ENCODE measurements around the gene MYO7B. TPM values are rescaled to one million over a fixed set of nuclear protein-coding genes. Genes with fewer than 3 reads are reported as not detected.

Gene MYO7B
- total RNA-seq, 2 experiments from 2014 or later = 0.65 to 1.2 TPM

GRCh38 chr2:127670055-127670956, 134.8 kb downstream of the MYO7B start:
- H3K36me3 Mint-ChIP-seq (ENCODE audit: low read depth) = no peaks in the 10 kb centered on the region
- H3K4me1 Mint-ChIP-seq (ENCODE audit: low read depth) = peaks cover 4% of the 10 kb centered on the region
- no peak for TF ChIP-seq CTCF (IDR thresholded peaks at IDR 0.05)
- no peak overlapping the region for H3K4me3 Mint-ChIP-seq
- H3K27ac Mint-ChIP-seq = no peak overlapping the region
- ATAC-seq (no peak), DNase-seq (no peak)
- peaks cover 44% of the 10 kb centered on the region for H3K27me3 Mint-ChIP-seq
- POLR2A ChIA-PET = no interaction called here
- intact Hi-C loops (cut with micrococcal nuclease) = no loop called here
- CTCF ChIA-PET = no interaction called here
- H3K9me3 Mint-ChIP-seq = no peaks in the 10 kb centered on the region

GRCh38 chr2:127670957-127671290, 135.4 kb downstream of the MYO7B start:
- Mint-ChIP-seq H3K9me3 (no peaks in the 10 kb centered on the region), H3K4me1 (ENCODE audit: low read depth) (peaks cover 6% of the 10 kb centered on the region), H3K27me3 (peaks cover 47% of the 10 kb centered on the region), H3K4me3 (no peak overlapping the region), H3K27ac (no peak overlapping the region), H3K36me3 (ENCODE audit: low read depth) (no peaks in the 10 kb centered on the region)
- TF ChIP-seq CTCF (IDR thresholded peaks at IDR 0.05) = no peak
- intact Hi-C loops (cut with micrococcal nuclease) = no loop called here
- no peak for ATAC-seq
- DNase-seq = no peak
- ChIA-PET POLR2A (no interaction called here), CTCF (no interaction called here)

GRCh38 chr2:127671557-127672302, 136.2 kb downstream of the MYO7B start:
- ATAC-seq (no peak), DNase-seq (no peak)
- Mint-ChIP-seq H3K27me3 (peaks cover 49% of the 10 kb centered on the region), H3K4me1 (ENCODE audit: low read depth) (peaks cover 6% of the 10 kb centered on the region), H3K36me3 (ENCODE audit: low read depth) (no peaks in the 10 kb centered on the region), H3K9me3 (no peaks in the 10 kb centered on the region), H3K27ac (no peak overlapping the region), H3K4me3 (no peak overlapping the region)
- ChIA-PET CTCF (interaction anchor here (1.3 kb wide), 1 partner anchor 81 kb away, joined by 6 read pairs; no protein-coding TSS in a partner anchor), POLR2A (no interaction called here)
- TF ChIP-seq CTCF (IDR thresholded peaks at IDR 0.05) = no peak
- intact Hi-C loops (cut with micrococcal nuclease) = no loop called here

GRCh38 chr2:127672341-127673224, 137.1 kb downstream of the MYO7B start:
- ChIA-PET POLR2A (no interaction called here), CTCF (interaction anchor here (1.3 kb wide), 1 partner anchor 82 kb away, joined by 6 read pairs; no protein-coding TSS in a partner anchor)
- intact Hi-C loops (cut with micrococcal nuclease) = no loop called here
- no peak for ATAC-seq
- Mint-ChIP-seq H3K36me3 (ENCODE audit: low read depth) (no peaks in the 10 kb centered on the region), H3K4me3 (no peak overlapping the region), H3K27me3 (peaks cover 52% of the 10 kb centered on the region), H3K9me3 (no peaks in the 10 kb centered on the region), H3K4me1 (ENCODE audit: low read depth) (peaks cover 6% of the 10 kb centered on the region), H3K27ac (no peak overlapping the region)
- TF ChIP-seq CTCF (IDR thresholded peaks at IDR 0.05) = no peak
- DNase-seq = no peak
